OCI-LY7 (cell line): Measurements from ENCODE around the gene HCFC1R1.

Experiments
- CTCF ChIP-seq: fragments of 200-600 bp; sonication (generic); conservative IDR thresholded peaks from 2 replicates; pipeline ENCODE4 v1.5.1; 2014; ENCODE audit warnings: mild to moderate bottlenecking, antibody characterized with exemption, low read length, moderate library complexity, mixed read lengths
- EZH2phosphoT487 ChIP-seq: fragments of 200-600 bp; sonication (generic); IDR thresholded peaks from 2 replicates; pipeline ENCODE4 v1.6.1; 2018; ENCODE audit warnings: low read depth, borderline replicate concordance, mild to moderate bottlenecking, mixed run types, antibody characterized with exemption, low read length, moderate library complexity, mixed read lengths

GRCh38 chr16:2985462-2985861 is 38.3 kb downstream of the HCFC1R1 start:
- TF ChIP-seq CTCF (no peak), EZH2phosphoT487 (no peak)
